Stimulated activated effector memory CD8-positive, alpha-beta T cell treated with anti-CD3 and anti-CD28 coated beads, Interleukin-12 subunit alpha, Interleukin-12 subunit beta, amount 100 ng/mL, for 72 hours (primary cell): ENCODE results near the gene TCTN2.

Source experiments
- ATAC-seq: fragments of 150-1000 bp; cut with Tn5 transposase; 2 replicates; pipeline ENCODE4 v1.10.0; 2021
- DNase-seq, 2 donors: peaks; one replicate each; pipeline ENCODE4 v3.0.0; 2021 to 2022; ENCODE audit warnings: low spot score in 2 of 2
- H3K27ac Mint-ChIP-seq: one replicate; pipeline ENCODE4 v1.8.0; 2022; ENCODE audit warnings: mild to moderate bottlenecking, mixed read lengths
- H3K36me3 Mint-ChIP-seq: one replicate; pipeline ENCODE4 v1.8.0; 2022; ENCODE audit warnings: mild to moderate bottlenecking, mixed read lengths
- H3K4me1 Mint-ChIP-seq: one replicate; pipeline ENCODE4 v1.8.0; 2022; ENCODE audit warnings: mixed read lengths
- H3K4me3 Mint-ChIP-seq: one replicate; pipeline ENCODE4 v1.8.0; 2022; ENCODE audit warnings: mild to moderate bottlenecking, mixed read lengths
- H3K9me3 Mint-ChIP-seq: one replicate; pipeline ENCODE4 v1.8.0; 2022; ENCODE audit warnings: mixed read lengths

The TCTN2 gene

DNA sequence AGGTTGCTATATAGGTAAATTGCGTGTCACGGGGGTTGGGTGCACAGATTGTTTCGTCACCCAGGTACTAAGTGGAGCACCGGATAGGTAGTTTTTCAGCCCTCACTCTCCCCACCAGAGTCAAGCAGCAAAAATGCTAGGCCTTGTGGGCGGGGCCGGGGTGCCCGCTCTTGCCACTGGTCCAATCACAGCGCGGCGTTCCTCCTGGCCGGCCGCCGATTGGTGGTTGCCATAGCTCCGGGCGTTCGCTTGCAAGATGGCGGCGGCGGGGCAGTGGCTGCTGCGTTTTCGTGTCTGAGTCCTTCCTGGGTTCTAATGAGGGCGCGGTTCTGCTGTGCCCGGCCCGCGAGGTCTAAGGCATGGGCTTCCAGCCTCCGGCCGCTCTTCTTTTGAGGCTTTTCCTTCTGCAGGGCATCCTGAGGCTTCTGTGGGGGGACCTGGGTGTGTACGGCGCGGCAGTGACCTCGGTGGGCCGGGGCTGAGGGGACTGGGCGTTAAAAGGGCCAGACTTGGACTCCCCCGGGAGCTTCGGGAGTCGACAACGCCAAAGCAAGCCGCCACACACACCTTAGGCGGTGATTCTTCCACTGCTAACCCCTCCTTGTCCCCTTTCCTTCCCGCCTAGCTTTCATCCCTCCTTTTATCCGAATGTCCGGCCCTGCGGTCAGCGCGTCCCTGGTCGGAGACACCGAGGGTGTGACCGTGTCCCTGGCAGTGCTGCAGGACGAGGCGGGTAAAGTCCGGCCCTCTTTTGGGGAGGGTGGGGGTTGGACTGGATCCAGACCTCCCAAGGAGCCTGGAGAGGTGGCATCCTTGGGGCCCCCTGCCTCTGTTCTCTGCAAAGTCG, at the start of gene TCTN2:
TSS of gene TCTN2 (plus strand) at position 232 of the 847 bp plus-strand sequence. CDS start at position 360, 128 bp downstream.
- ATAC-seq (peak; percentile 100), DNase-seq (peak; percentile 87 to 96)
- Mint-ChIP-seq H3K9me3 (no peaks in the 10 kb centered on the region), H3K27ac (peak within 1 kb of the TSS; percentile 45), H3K4me3 (peak within 1 kb of the TSS; percentile 81), H3K4me1 (peaks cover 11% of the 10 kb centered on the region), H3K36me3 (peaks cover 18% of the 10 kb centered on the region)

DNA sequence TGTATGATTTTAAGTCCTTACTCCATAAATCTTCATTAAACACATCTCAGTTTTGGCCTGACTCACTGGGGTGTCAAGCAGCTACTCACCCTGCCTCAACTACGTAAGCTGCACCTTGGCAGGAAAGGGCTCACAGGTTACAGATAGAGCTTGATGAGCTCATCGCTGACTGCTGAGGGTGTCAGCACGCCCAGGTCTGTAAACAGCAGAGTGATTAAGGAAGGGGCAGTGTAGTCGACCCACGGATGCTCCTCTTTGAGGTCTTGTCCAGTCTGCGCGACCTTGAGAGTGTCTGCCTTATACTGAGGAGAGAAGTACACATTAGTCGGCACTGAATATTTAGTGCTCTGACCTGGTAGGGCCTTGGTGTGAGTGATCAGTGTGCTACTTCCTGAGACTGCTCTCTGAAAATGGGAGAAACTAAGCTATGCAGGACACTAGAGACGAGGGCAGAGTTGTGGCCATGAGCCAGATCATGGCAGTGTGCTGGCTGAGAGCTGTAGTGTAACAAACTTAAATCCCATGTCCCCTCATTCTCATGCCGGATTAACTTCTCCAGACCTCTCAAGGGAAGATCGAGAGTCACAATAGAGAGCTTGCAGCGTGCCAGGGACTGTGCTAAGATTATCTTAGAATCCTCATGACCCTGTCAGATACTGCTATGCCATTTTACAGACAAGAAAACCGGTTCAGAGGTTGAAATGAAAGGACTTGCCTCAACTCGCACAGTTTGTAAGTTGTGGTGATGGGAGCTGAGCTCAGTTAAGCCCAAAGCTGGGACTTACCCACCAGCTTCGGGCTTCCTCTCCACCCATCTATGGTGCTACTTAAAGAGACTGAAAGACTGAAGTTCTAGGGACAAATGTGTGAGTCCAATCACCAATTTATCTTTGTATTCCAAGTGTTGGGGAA, 49.0 kb upstream of the TCTN2 start:
- H3K4me1 Mint-ChIP-seq: no peaks in the 10 kb centered on the region
- DNase-seq: no peak
- ATAC-seq: peak; percentile 63

DNA sequence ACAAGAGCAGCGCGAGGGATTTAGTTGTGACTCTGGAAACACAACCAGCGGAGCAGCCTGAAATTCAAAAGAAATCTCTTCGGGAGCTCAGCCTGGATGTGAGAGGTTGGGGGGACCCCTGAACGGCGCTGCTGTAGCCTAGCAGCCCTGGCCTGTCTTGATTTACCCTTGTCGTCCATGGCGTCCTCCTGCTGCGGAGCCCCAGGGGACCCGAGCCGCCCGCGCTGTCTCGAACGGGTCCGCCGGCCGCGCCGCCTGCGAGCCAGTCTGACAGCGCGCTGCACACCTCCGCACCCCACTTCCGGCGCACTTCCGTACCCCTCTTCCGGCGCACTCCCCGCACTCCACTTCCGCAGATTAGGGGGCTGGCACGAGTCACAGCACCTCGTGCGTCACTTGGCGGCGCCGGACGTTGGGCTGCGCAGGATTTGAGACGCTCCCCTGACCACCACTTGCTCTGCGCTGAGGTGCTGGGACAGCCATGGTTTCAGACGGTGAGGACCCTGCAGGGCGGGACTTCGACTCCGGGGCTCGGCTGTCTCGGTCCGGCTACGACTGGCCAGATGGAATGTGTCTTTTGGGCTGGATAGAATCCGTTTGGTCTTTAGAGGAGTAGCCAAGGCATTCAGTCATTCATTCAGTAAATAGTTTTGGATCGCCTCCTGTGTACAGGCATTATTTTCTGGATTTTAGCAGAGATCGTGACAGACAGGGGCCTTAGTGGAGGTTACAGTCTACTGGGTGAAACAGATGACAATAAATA, 37.4 kb upstream of the TCTN2 start, which contains the start of the genes EIF2B1 and GTF2H3:
TSS of gene EIF2B1 (minus strand) at position 308 of the 763 bp plus-strand sequence. CDS start at position 179, 129 bp downstream.
TSS of gene GTF2H3 (plus strand) at position 451 of the 763 bp plus-strand sequence. CDS start at position 482, 31 bp downstream.
- Mint-ChIP-seq H3K36me3 (peaks cover 60% of the 10 kb centered on the region), H3K9me3 (no peaks in the 10 kb centered on the region), H3K4me1 (peaks cover 31% of the 10 kb centered on the region), H3K27ac (peak within 1 kb of the TSS; percentile 99), H3K4me3 (peak within 1 kb of the TSS; percentile 98)
- ATAC-seq (peak; percentile 100), DNase-seq (peak; percentile 90 to 99)

More for the DNA sequence above, 49.0 kb upstream of the TCTN2 start:
- Mint-ChIP-seq H3K4me3 (no peak overlapping the region), H3K27ac (peak overlapping the region; percentile 65), H3K36me3 (peaks cover 100% of the 10 kb centered on the region), H3K9me3 (no peaks in the 10 kb centered on the region)

DNA sequence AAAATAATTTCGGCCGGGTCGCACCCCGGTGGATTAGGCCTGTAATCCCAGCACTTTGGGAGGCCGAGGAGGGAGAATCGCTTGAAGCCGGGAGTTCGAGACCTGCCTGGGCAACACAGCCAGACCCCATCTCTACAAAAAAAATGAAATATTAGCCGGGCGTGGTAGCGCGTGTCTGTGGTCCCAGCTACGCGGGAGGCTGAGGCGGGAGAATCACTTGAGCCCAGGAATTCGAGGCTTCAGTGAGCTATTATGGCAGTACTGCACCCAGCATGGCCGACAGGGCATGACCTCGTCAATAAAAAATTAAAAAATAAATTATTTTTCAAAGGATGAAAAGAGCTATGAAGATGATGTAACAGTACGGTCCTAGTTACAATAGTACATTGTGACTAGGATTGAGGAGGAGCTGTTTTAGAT, 36.8 kb upstream of the TCTN2 start:
- DNase-seq: no peak
- H3K4me1 Mint-ChIP-seq: peaks cover 31% of the 10 kb centered on the region
- H3K9me3 Mint-ChIP-seq: no peaks in the 10 kb centered on the region
- H3K36me3 Mint-ChIP-seq: peaks cover 55% of the 10 kb centered on the region
- ATAC-seq: no peak
- peak overlapping the region; percentile 98 for H3K4me3 Mint-ChIP-seq
- peak overlapping the region; percentile 99 for H3K27ac Mint-ChIP-seq

DNA sequence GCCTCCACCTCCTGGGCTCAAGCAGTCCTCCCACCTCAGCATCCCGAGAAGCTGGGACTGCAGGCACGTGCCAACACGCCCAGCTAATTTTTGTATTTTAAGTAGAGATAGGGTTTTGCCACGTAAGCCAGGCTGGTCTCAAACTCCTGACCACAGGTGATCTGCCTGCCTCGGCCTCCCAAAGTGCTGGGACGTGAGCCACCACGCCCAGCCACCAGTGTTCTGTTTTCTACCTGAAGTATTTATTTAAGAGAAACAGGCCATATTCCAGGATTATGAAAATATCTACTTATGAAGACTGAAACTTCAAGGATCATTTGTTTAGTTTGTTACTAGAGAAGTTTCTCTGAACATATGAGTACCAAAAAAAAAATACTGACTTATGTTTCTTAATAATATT, 27.0 kb upstream of the TCTN2 start:
- H3K4me3 Mint-ChIP-seq: no peak overlapping the region
- ATAC-seq (no peak), DNase-seq (no peak)
- H3K9me3 Mint-ChIP-seq: no peaks in the 10 kb centered on the region
- no peak overlapping the region for H3K27ac Mint-ChIP-seq
- no peaks in the 10 kb centered on the region for H3K4me1 Mint-ChIP-seq
- H3K36me3 Mint-ChIP-seq: peaks cover 92% of the 10 kb centered on the region

DNA sequence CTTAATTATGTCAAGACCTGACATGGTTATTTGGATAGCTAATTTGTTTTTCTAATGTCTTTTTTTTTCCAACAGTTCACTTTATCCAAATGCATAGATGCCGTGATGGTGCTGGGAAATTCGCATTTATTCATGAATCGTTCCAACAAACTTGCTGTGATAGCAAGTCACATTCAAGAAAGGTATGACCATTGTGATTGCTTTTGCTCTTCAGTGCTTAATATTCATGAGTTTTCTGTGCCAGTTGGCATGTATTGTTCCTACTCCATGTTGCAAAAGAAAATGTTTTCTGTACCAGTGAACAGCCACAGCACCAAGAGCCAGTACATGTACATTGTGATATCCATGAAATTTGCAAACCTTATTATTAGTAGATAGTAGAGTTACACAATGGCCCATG, 25.5 kb upstream of the TCTN2 start:
- Mint-ChIP-seq H3K27ac (no peak overlapping the region), H3K36me3 (peaks cover 100% of the 10 kb centered on the region)

DNA sequence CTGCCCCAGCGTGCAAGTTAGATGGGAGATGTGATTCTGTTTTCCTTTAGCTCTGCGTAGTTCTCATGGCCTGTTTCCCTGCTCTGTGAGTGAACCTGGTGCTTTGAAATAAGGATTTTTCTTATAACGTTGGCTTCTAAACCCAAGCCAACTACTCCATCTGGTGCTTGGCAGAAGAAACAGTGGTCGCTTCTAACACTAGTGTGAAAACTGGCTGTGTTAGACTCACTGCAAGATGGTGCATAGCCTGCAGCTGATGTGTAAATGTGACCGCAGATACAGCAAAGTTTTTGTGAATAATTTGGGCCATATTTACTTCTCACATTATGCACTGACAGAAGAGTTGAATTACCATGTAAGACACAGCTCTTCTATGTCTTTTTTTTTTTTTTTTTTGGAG, 25.0 kb upstream of the TCTN2 start:
- no peaks in the 10 kb centered on the region for H3K9me3 Mint-ChIP-seq
- no peaks in the 10 kb centered on the region for H3K4me1 Mint-ChIP-seq
- DNase-seq (no peak), ATAC-seq (no peak)
- no peak overlapping the region for H3K27ac Mint-ChIP-seq
- H3K4me3 Mint-ChIP-seq: no peak overlapping the region
- peaks cover 100% of the 10 kb centered on the region for H3K36me3 Mint-ChIP-seq

More for the DNA sequence above, 25.5 kb upstream of the TCTN2 start:
- no peak for DNase-seq
- no peaks in the 10 kb centered on the region for H3K4me1 Mint-ChIP-seq
- ATAC-seq: no peak
- no peak overlapping the region for H3K4me3 Mint-ChIP-seq
- H3K9me3 Mint-ChIP-seq: no peaks in the 10 kb centered on the region

DNA sequence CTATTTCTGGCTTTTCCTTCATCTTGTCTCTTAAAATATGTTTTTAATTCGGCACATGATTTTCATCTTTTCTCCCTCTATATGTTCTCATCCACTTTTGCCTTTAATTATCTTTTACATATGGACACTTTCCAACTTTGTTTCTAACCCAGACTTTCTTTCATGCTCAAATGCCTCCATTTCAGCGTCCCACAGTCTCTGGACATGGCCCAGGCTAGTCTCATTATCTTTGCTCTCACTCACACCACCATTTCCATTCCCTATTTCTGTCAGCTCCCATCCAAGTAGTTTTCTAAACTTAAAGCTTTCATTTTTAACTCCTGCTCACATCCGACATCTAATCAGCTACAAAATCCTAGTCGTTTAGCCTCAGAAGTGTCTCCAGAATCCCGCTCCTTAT, 22.5 kb upstream of the TCTN2 start:
- DNase-seq (no peak), ATAC-seq (no peak)
- Mint-ChIP-seq H3K27ac (no peak overlapping the region), H3K9me3 (no peaks in the 10 kb centered on the region), H3K4me1 (no peaks in the 10 kb centered on the region), H3K4me3 (no peak overlapping the region), H3K36me3 (peaks cover 100% of the 10 kb centered on the region)

DNA sequence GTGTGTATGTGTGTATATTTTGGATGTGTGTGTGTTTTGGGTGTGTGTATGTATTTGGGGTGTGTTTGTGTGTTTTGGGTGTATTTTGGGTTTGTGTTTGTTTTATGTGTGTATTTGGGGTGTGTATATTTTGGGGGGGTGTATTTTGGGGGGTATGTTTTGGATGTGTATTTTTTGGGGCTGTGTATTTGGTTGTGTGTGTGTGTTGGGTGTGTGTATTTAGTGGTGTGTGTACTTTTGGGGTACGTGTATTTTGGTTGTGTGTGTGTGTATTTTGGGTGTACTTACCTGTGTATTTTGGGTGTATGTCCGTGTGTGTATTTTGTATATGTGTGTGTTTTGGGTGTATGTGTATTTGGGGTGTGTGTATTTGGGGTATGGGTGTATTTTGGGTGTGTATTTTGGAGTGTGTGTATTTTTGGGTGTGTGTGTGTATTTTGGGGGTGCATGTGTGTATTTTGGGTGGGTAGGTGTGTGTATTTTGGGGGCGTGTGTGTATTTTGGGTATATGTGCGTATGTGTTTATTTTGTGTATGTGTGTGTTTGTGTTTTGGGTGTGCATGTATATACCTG, 16.7 kb upstream of the TCTN2 start:
- H3K9me3 Mint-ChIP-seq: no peaks in the 10 kb centered on the region
- H3K27ac Mint-ChIP-seq: no peak overlapping the region

DNA sequence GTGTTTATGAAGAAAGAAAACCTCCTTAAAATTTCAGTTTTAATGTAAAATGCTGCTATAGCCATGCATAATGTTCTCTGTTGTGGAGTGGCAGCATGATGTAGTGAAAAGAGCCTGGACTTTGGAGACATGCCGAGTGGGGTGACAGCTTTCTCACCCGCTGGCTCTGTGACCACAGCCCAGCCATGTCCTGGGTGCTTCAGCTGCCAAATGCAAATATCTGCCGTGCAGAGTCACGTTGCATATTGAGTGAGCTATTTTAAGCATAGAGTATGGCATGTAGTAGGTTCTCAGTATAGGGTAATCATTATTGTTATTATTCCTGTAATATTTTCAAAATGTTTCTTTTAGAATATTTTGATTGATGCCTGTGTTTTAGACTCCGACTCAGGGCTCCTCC, 15.5 kb upstream of the TCTN2 start:
- H3K36me3 Mint-ChIP-seq: peaks cover 98% of the 10 kb centered on the region
- no peak for DNase-seq
- H3K4me3 Mint-ChIP-seq: no peak overlapping the region
- no peak for ATAC-seq
- peaks cover 10% of the 10 kb centered on the region for H3K4me1 Mint-ChIP-seq
- H3K9me3 Mint-ChIP-seq: no peaks in the 10 kb centered on the region
- H3K27ac Mint-ChIP-seq: no peak overlapping the region

More for the DNA sequence above, 16.7 kb upstream of the TCTN2 start:
- DNase-seq (no peak), ATAC-seq (no peak)
- Mint-ChIP-seq H3K4me3 (no peak overlapping the region), H3K36me3 (peaks cover 98% of the 10 kb centered on the region), H3K4me1 (peaks cover 10% of the 10 kb centered on the region)

DNA sequence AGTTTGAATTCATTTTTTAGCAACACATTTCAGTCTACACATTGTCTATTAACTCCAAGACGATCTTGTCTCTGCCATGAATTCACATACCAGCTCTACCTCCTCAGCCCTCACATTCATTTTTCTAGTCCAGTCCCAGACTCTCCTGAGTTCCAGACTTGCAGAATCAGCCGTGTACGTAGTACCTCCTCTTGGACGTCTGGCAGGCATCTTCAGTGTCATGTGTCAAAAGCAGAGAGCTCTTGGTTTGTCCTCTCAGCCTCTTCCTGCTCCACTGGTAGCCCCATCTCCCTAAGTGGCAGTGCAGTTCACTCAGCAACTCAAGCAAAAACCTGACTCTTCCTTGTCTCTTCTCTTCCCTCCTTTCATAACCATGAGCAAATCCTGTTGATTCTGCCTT, 14.5 kb upstream of the TCTN2 start:
- Mint-ChIP-seq H3K4me1 (peaks cover 10% of the 10 kb centered on the region), H3K36me3 (peaks cover 98% of the 10 kb centered on the region), H3K4me3 (no peak overlapping the region), H3K9me3 (no peaks in the 10 kb centered on the region), H3K27ac (no peak overlapping the region)
- DNase-seq (no peak), ATAC-seq (no peak)

DNA sequence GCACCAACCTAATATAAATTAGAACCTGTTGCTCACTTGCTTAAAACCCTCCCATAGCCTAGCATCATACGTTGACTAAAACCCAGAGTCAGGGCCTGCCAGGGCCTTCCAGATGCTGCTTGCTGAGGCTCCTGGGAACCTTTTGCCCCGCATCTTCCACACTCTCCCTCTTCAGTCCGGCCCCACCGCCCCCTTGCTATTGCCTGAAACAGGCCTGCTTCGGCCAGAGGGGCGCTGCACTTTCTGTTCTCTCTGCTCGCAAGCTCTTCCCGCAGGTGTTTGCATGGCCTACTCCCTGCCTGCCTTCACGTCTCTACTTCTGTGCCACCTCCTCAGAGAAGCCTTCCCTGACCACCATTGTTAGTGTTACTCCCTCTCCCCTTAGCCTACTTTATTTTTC, 13.7 kb upstream of the TCTN2 start:
- DNase-seq: no peak
- Mint-ChIP-seq H3K27ac (peak overlapping the region; percentile 1), H3K4me1 (peaks cover 10% of the 10 kb centered on the region), H3K9me3 (no peaks in the 10 kb centered on the region), H3K4me3 (no peak overlapping the region), H3K36me3 (peaks cover 94% of the 10 kb centered on the region)
- no peak for ATAC-seq

DNA sequence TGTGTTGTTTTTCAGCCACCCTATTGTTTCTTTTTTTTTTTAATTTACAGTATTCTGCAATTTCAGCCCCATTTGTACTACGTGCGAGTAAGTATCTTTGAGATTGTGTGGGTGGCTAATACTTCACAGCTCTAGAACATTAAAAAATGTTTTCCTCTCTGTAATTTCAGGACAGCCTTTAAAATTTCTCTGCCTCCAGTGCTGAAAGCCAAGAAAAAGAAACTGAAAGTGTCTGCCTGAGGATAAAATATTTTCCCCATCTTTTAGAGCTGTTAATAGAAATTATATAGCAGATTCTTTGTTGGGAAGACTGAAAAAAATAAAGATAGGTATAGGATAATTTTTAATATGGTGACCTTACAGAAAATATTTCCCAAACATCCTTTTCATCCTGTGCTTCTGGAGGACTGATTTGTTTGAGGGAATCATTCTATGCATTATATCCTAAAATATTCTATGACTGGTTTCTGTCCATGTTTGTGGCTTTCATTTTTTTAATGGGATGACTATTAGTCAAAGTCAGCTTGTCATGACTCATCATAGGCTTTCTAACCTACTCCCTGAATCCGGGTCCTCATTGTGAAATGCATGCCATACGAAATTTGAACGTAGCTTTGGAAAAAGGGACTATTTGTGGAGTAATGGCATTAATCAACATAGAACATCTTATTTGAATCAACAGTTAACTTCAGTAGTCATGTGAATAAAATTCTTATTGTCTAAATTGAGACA, 10.8 kb upstream of the TCTN2 start:
- DNase-seq: no peak
- H3K4me1 Mint-ChIP-seq: no peaks in the 10 kb centered on the region
- no peak overlapping the region for H3K4me3 Mint-ChIP-seq
- ATAC-seq: no peak
- H3K27ac Mint-ChIP-seq: peak overlapping the region; percentile 69
- peaks cover 87% of the 10 kb centered on the region for H3K36me3 Mint-ChIP-seq
- H3K9me3 Mint-ChIP-seq: no peaks in the 10 kb centered on the region

DNA sequence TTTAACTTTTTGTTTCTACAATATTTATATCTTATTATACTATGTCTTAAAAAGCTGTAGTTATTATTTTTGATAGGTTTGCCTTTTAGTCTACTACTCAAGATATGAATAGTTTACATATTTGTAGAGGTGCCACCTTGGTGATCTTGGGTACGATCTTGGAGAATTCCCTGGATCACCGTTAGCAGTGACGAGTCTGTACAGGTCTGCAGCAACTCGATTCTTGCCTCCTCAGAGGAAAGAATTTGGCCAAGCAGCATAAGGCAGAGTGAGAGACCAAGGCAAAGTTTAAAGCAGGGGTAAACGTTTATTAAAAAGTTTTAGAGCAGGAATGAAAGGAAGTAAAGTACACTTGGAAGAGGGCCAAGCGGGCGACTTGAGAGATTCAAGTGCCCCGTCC, 3.1 kb upstream of the TCTN2 start:
- no peak overlapping the region for H3K27ac Mint-ChIP-seq

More for the DNA sequence above, 3.1 kb upstream of the TCTN2 start:
- no peak for DNase-seq
- H3K9me3 Mint-ChIP-seq: no peaks in the 10 kb centered on the region
- ATAC-seq: no peak
- no peak overlapping the region for H3K4me3 Mint-ChIP-seq
- peaks cover 18% of the 10 kb centered on the region for H3K36me3 Mint-ChIP-seq
- H3K4me1 Mint-ChIP-seq: peaks cover 11% of the 10 kb centered on the region
